ENCODE data around the gene PPP1R11.
A peak's percentile ranks its signal among the peaks of the same experiment; 100 is the strongest.

Gene PPP1R11

GRCh38 chr6:30101444-30102413 is 34.7 kb downstream of the PPP1R11 start:
- no peak overlapping the region for H4K8ac ChIP-seq (ENCODE audit: low read depth, low read length)
- peak overlapping the region; percentile 9 for H3K56ac ChIP-seq (ENCODE audit: low read length)
- H3K4me3 ChIP-seq (ENCODE audit: low read length) = no peak overlapping the region
- H3K4me2 ChIP-seq (ENCODE audit: low read length) = peak overlapping the region; percentile 53
- no peak overlapping the region for H3K27ac ChIP-seq (ENCODE audit: low read depth, low read length)
- no peak overlapping the region for H3K4ac ChIP-seq (ENCODE audit: low read depth, low read length)
- WGBS (ENCODE audit: extremely low coverage, insufficient coverage, low lambda C conversion rate) = no CpG with 5 or more reads among the region's 51 CpGs
- no peak overlapping the region for H2BK120ac ChIP-seq (ENCODE audit: low read depth, low read length)
- no peaks in the 10 kb centered on the region for H3K4me1 ChIP-seq (ENCODE audit: control insufficient read depth, low read depth, low read length)
- H3K79me2 ChIP-seq (ENCODE audit: control insufficient read depth, insufficient read depth, low read length) = no peaks in the 10 kb centered on the region
- DNase-seq = peak; percentile 89
- H3K23ac ChIP-seq (ENCODE audit: low read length) = no peak overlapping the region
- H2BK5ac ChIP-seq (ENCODE audit: low read length) = no peak overlapping the region
- H3K79me1 ChIP-seq (ENCODE audit: low read length) = no peaks in the 10 kb centered on the region
- H2BK15ac ChIP-seq (replicated peaks; ENCODE audit: low read depth) = no peak overlapping the region
- H3K36me3 ChIP-seq (ENCODE audit: control insufficient read depth, insufficient read depth, low read length) = no peaks in the 10 kb centered on the region
- peaks cover 33% of the 10 kb centered on the region for H3K27me3 ChIP-seq (ENCODE audit: insufficient read depth, low read length, poor library complexity)
- H3K18ac ChIP-seq (ENCODE audit: low read length) = no peak overlapping the region
- H3K9ac ChIP-seq (ENCODE audit: low read length) = peak overlapping the region; percentile 3
- no peak overlapping the region for H4K5ac ChIP-seq (ENCODE audit: low read length)
- no peak overlapping the region for H2AK5ac ChIP-seq (ENCODE audit: low read length)

GRCh38 chr6:30102414-30102969 is 35.5 kb downstream of the PPP1R11 start:
- H2BK5ac ChIP-seq (ENCODE audit: low read length) = no peak overlapping the region
- no peak for DNase-seq
- no peaks in the 10 kb centered on the region for H3K4me1 ChIP-seq (ENCODE audit: control insufficient read depth, low read depth, low read length)
- H2BK120ac ChIP-seq (ENCODE audit: low read depth, low read length) = no peak overlapping the region
- H3K56ac ChIP-seq (ENCODE audit: low read length) = peak overlapping the region; percentile 9
- no peak overlapping the region for H3K27ac ChIP-seq (ENCODE audit: low read depth, low read length)
- no peak overlapping the region for H3K4me3 ChIP-seq (ENCODE audit: low read length)
- no peak overlapping the region for H3K4ac ChIP-seq (ENCODE audit: low read depth, low read length)
- no peaks in the 10 kb centered on the region for H3K79me1 ChIP-seq (ENCODE audit: low read length)
- H4K8ac ChIP-seq (ENCODE audit: low read depth, low read length) = no peak overlapping the region
- no peaks in the 10 kb centered on the region for H3K36me3 ChIP-seq (ENCODE audit: control insufficient read depth, insufficient read depth, low read length)
- H3K23ac ChIP-seq (ENCODE audit: low read length) = no peak overlapping the region
- H2AK5ac ChIP-seq (ENCODE audit: low read length) = no peak overlapping the region
- H3K18ac ChIP-seq (ENCODE audit: low read length) = no peak overlapping the region
- no peaks in the 10 kb centered on the region for H3K79me2 ChIP-seq (ENCODE audit: control insufficient read depth, insufficient read depth, low read length)
- H3K9ac ChIP-seq (ENCODE audit: low read length) = peak overlapping the region; percentile 3
- no CpG with 5 or more reads among the region's 15 CpGs for WGBS (ENCODE audit: extremely low coverage, insufficient coverage, low lambda C conversion rate)
- no peak overlapping the region for H4K5ac ChIP-seq (ENCODE audit: low read length)
- peaks cover 33% of the 10 kb centered on the region for H3K27me3 ChIP-seq (ENCODE audit: insufficient read depth, low read length, poor library complexity)
- no peak overlapping the region for H2BK15ac ChIP-seq (replicated peaks; ENCODE audit: low read depth)
- peak overlapping the region; percentile 30 for H3K4me2 ChIP-seq (ENCODE audit: low read length)

GRCh38 chr6:30102970-30103871 is 36.2 kb downstream of the PPP1R11 start:
- no peak overlapping the region for H4K8ac ChIP-seq (ENCODE audit: low read depth, low read length)
- peak overlapping the region; percentile 65 for H3K9ac ChIP-seq (ENCODE audit: low read length)
- no peak overlapping the region for H3K4ac ChIP-seq (ENCODE audit: low read depth, low read length)
- WGBS (ENCODE audit: extremely low coverage, insufficient coverage, low lambda C conversion rate) = no CpG with 5 or more reads among the region's 36 CpGs
- H3K4me3 ChIP-seq (ENCODE audit: low read length) = peak overlapping the region; percentile 27
- H3K79me2 ChIP-seq (ENCODE audit: control insufficient read depth, insufficient read depth, low read length) = no peaks in the 10 kb centered on the region
- H2BK15ac ChIP-seq (replicated peaks; ENCODE audit: low read depth) = no peak overlapping the region
- no peak overlapping the region for H2BK120ac ChIP-seq (ENCODE audit: low read depth, low read length)
- no peak overlapping the region for H3K23ac ChIP-seq (ENCODE audit: low read length)
- no peak overlapping the region for H3K18ac ChIP-seq (ENCODE audit: low read length)
- H3K27me3 ChIP-seq (ENCODE audit: insufficient read depth, low read length, poor library complexity) = peaks cover 30% of the 10 kb centered on the region
- H3K79me1 ChIP-seq (ENCODE audit: low read length) = no peaks in the 10 kb centered on the region
- peak; percentile 94 for DNase-seq
- no peak overlapping the region for H4K5ac ChIP-seq (ENCODE audit: low read length)
- H3K4me1 ChIP-seq (ENCODE audit: control insufficient read depth, low read depth, low read length) = no peaks in the 10 kb centered on the region
- no peak overlapping the region for H2BK5ac ChIP-seq (ENCODE audit: low read length)
- no peak overlapping the region for H3K27ac ChIP-seq (ENCODE audit: low read depth, low read length)
- no peaks in the 10 kb centered on the region for H3K36me3 ChIP-seq (ENCODE audit: control insufficient read depth, insufficient read depth, low read length)
- H3K56ac ChIP-seq (ENCODE audit: low read length) = peak overlapping the region; percentile 63
- H2AK5ac ChIP-seq (ENCODE audit: low read length) = no peak overlapping the region
- H3K4me2 ChIP-seq (ENCODE audit: low read length) = peak overlapping the region; percentile 87

GRCh38 chr6:30103872-30104179 is 36.8 kb downstream of the PPP1R11 start:
- Histone ChIP-seq H3K9ac (ENCODE audit: low read length) (peak overlapping the region; percentile 65), H3K23ac (ENCODE audit: low read length) (no peak overlapping the region), H3K36me3 (ENCODE audit: control insufficient read depth, insufficient read depth, low read length) (no peaks in the 10 kb centered on the region), H3K79me1 (ENCODE audit: low read length) (no peaks in the 10 kb centered on the region), H2BK15ac (replicated peaks; ENCODE audit: low read depth) (no peak overlapping the region), H3K18ac (ENCODE audit: low read length) (no peak overlapping the region), H3K4me2 (ENCODE audit: low read length) (peak overlapping the region; percentile 87), H4K8ac (ENCODE audit: low read depth, low read length) (no peak overlapping the region), H3K27me3 (ENCODE audit: insufficient read depth, low read length, poor library complexity) (peaks cover 29% of the 10 kb centered on the region), H3K56ac (ENCODE audit: low read length) (peak overlapping the region; percentile 63), H4K5ac (ENCODE audit: low read length) (no peak overlapping the region), H3K27ac (ENCODE audit: low read depth, low read length) (no peak overlapping the region), H2BK120ac (ENCODE audit: low read depth, low read length) (no peak overlapping the region), H3K4ac (ENCODE audit: low read depth, low read length) (no peak overlapping the region), H3K4me3 (ENCODE audit: low read length) (no peak overlapping the region), H2BK5ac (ENCODE audit: low read length) (no peak overlapping the region), H3K79me2 (ENCODE audit: control insufficient read depth, insufficient read depth, low read length) (no peaks in the 10 kb centered on the region), H3K4me1 (ENCODE audit: control insufficient read depth, low read depth, low read length) (no peaks in the 10 kb centered on the region), H2AK5ac (ENCODE audit: low read length) (no peak overlapping the region)
- no CpG with 5 or more reads among the region's 3 CpGs for WGBS (ENCODE audit: extremely low coverage, insufficient coverage, low lambda C conversion rate)
- no peak for DNase-seq

GRCh38 chr6:30104661-30105060 is 37.7 kb downstream of the PPP1R11 start:
- H3K4me1 ChIP-seq (ENCODE audit: control insufficient read depth, low read depth, low read length) = no peaks in the 10 kb centered on the region
- H3K79me2 ChIP-seq (ENCODE audit: control insufficient read depth, insufficient read depth, low read length) = no peaks in the 10 kb centered on the region
- no peak overlapping the region for H3K23ac ChIP-seq (ENCODE audit: low read length)
- no peak overlapping the region for H2BK15ac ChIP-seq (replicated peaks; ENCODE audit: low read depth)
- no peak overlapping the region for H4K8ac ChIP-seq (ENCODE audit: low read depth, low read length)
- H3K27me3 ChIP-seq (ENCODE audit: insufficient read depth, low read length, poor library complexity) = peaks cover 24% of the 10 kb centered on the region
- H3K18ac ChIP-seq (ENCODE audit: low read length) = no peak overlapping the region
- H3K4ac ChIP-seq (ENCODE audit: low read depth, low read length) = no peak overlapping the region
- no peak overlapping the region for H3K56ac ChIP-seq (ENCODE audit: low read length)
- H3K9ac ChIP-seq (ENCODE audit: low read length) = no peak overlapping the region
- H3K79me1 ChIP-seq (ENCODE audit: low read length) = no peaks in the 10 kb centered on the region
- H3K36me3 ChIP-seq (ENCODE audit: control insufficient read depth, insufficient read depth, low read length) = no peaks in the 10 kb centered on the region
- no peak overlapping the region for H4K5ac ChIP-seq (ENCODE audit: low read length)
- no peak overlapping the region for H3K27ac ChIP-seq (ENCODE audit: low read depth, low read length)
- WGBS (ENCODE audit: extremely low coverage, insufficient coverage, low lambda C conversion rate) = no CpG with 5 or more reads among the region's 2 CpGs
- H2BK120ac ChIP-seq (ENCODE audit: low read depth, low read length) = no peak overlapping the region
- H2BK5ac ChIP-seq (ENCODE audit: low read length) = no peak overlapping the region
- no peak overlapping the region for H2AK5ac ChIP-seq (ENCODE audit: low read length)
- H3K4me3 ChIP-seq (ENCODE audit: low read length) = no peak overlapping the region
- DNase-seq = no peak
- H3K4me2 ChIP-seq (ENCODE audit: low read length) = no peak overlapping the region
